ENCODE measurements around the gene PKIB.
"Not testable (repeated sequence)": the region's sequence is repeated elsewhere in the genome, so short reads cannot be mapped to it uniquely, and the experiment has no call there.

The PKIB gene

DNA sequence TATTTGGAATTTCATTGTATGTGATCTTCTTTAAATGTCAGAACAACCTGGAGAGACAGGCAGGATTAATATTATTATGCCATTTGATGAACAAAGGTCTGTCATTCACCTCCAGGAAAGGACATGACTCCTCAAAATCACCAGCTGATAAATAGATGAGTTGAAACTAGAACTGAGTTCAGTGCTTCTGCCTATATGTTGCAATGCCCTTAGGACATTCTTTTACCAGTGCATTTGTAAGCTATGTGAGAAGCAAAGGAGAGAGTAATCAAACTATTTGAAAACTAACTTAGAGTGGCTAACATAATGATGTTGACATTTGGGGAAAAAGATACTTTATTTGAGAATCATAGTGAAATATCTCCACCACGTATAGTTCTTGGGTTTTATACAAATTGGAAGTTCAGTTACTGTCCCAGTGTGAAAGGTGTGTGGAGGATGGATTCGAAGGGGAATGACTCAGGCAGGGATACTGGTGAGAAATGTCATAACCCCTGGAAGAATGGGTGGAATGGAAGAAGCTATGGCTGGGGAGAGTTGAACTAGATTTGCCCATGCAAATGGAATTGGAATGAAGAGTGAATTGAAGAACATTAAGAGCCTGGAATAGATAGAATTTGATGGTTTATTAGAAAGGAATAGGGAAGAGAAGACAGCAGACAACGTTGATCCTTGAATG is 21.5 kb downstream of the PKIB start:
- no peaks in the 10 kb centered on the region for H3K36me3 Mint-ChIP-seq (ENCODE audit: low read depth)
- H3K27me3 Mint-ChIP-seq (ENCODE audit: low read depth), result no peaks in the 10 kb centered on the region
- no peaks in the 10 kb centered on the region for H3K9me3 Mint-ChIP-seq
- H3K4me3 Mint-ChIP-seq, result no peak overlapping the region
- H3K4me1 Mint-ChIP-seq (ENCODE audit: low read depth), result no peaks in the 10 kb centered on the region
- H3K27ac Mint-ChIP-seq, result no peak overlapping the region
- DNase-seq (ENCODE audit: low spot score), result no peak

DNA sequence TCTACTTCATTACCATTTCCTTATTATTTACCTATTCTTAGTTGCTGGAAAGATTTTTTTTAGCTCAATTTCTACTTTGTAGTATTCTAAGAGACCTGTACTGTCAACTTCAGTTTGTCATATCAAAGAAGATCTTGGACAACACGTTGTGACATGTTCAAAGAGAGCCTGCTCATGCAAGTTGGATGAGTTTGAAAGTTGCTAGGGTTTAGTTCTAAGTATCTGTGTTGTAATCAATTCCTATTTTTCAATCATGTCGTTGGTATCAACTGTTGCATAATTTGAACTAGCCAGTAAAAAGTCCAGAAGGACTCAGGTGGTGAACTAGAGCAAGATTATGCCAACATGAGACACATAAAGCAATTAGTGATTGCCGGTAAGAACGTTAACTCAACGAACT is 30.2 kb downstream of the PKIB start:
- no peaks in the 10 kb centered on the region for H3K4me1 Mint-ChIP-seq (ENCODE audit: low read depth)
- H3K36me3 Mint-ChIP-seq (ENCODE audit: low read depth), result no peaks in the 10 kb centered on the region
- no peak for DNase-seq (ENCODE audit: low spot score)
- H3K9me3 Mint-ChIP-seq, result no peaks in the 10 kb centered on the region
- H3K27me3 Mint-ChIP-seq (ENCODE audit: low read depth), result no peaks in the 10 kb centered on the region
- H3K27ac Mint-ChIP-seq, result no peak overlapping the region
- no peak overlapping the region for H3K4me3 Mint-ChIP-seq

DNA sequence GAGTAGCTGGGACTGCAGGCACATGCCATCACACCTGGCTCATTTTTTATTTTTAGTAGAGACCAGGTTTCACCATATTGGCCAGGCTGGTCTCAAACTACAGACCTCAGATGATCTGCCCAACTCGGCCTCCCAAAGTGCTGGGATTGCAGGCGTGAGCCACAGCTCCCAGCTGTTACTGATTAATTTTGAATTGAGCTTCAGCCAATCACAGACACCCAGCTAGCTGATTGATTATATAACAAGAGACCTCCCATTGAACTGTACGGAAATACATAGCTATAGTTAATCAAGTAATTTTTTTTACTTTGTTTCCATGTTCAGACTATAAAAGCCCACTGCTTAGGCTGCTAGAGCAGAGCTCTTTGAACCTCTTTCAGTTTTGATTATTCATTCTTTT is 31.6 kb downstream of the PKIB start:
- Mint-ChIP-seq H3K4me1 (ENCODE audit: low read depth) (no peaks in the 10 kb centered on the region), H3K27ac (no peak overlapping the region), H3K27me3 (ENCODE audit: low read depth) (no peaks in the 10 kb centered on the region), H3K36me3 (ENCODE audit: low read depth) (no peaks in the 10 kb centered on the region), H3K9me3 (no peaks in the 10 kb centered on the region), H3K4me3 (no peak overlapping the region)
- no peak for DNase-seq (ENCODE audit: low spot score)

DNA sequence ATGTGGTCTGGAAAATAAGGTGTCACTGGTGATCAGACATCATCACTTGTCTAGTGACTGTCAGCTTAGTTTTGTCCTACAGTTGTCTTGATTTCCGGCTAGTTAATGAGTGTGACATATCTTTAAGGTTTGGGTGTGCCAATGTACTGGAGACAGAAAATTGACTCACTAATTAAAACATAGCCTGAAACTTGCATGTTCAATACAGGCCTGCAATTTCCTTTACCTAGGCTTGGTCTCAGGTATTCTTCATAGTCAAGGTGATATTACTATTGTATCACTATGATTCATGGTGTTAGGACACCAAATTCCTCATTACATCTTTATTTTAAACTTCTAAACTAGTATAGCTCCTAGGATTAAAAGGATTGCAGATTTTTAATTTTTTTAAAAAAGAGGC is 32.4 kb downstream of the PKIB start:
- not testable (repeated sequence) for DNase-seq (ENCODE audit: low spot score); H3K36me3 Mint-ChIP-seq (ENCODE audit: low read depth); H3K27me3 Mint-ChIP-seq (ENCODE audit: low read depth); H3K4me3 Mint-ChIP-seq; H3K9me3 Mint-ChIP-seq; H3K4me1 Mint-ChIP-seq (ENCODE audit: low read depth); H3K27ac Mint-ChIP-seq

DNA sequence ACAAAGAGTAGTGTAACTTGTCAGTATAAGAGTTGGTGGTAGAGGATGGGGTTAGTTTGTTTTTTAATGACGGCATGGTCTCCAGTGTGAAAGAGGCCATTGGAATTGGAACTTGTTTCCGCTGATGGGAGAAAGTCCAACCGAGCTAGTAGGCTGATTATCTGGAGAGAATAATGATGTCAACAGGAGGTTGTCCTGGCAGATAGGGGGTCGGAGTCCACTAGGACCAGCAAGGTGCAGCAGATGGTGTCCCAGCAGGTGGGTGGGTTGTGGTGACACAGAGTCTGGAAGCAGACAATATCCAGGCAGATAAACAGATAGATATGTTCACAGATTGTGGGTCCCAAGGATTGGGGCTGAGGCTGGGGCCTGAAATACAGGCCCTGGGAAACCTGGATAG is 35.1 kb downstream of the PKIB start:
- Mint-ChIP-seq H3K27ac (no peak overlapping the region), H3K4me1 (ENCODE audit: low read depth) (no peaks in the 10 kb centered on the region), H3K36me3 (ENCODE audit: low read depth) (no peaks in the 10 kb centered on the region), H3K27me3 (ENCODE audit: low read depth) (no peaks in the 10 kb centered on the region), H3K9me3 (no peaks in the 10 kb centered on the region), H3K4me3 (no peak overlapping the region)
- no peak for DNase-seq (ENCODE audit: low spot score)

DNA sequence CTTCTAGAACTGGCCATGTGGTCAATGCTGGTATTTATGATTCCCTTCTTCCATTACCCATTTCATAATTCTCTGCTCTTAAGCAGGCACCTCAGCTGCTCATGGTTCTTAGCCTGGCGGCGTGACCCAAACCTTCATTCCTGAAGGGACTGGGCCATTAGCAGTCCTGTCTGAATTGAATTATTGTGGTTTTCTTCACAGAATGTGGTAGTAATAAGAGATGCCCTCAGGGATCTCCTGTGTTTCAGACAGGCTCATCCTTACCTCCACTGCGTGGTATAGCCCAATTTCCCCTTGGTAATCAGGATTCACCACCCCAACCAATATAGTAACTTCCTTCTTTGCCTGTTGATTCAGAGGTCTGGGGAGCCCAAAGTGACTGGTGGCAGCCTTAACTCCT is 37.6 kb downstream of the PKIB start:
- DNase-seq (ENCODE audit: low spot score), result no peak
- no peak overlapping the region for H3K27ac Mint-ChIP-seq
- no peaks in the 10 kb centered on the region for H3K36me3 Mint-ChIP-seq (ENCODE audit: low read depth)
- no peaks in the 10 kb centered on the region for H3K4me1 Mint-ChIP-seq (ENCODE audit: low read depth)
- no peak overlapping the region for H3K4me3 Mint-ChIP-seq
- H3K9me3 Mint-ChIP-seq, result no peaks in the 10 kb centered on the region
- H3K27me3 Mint-ChIP-seq (ENCODE audit: low read depth), result no peaks in the 10 kb centered on the region

DNA sequence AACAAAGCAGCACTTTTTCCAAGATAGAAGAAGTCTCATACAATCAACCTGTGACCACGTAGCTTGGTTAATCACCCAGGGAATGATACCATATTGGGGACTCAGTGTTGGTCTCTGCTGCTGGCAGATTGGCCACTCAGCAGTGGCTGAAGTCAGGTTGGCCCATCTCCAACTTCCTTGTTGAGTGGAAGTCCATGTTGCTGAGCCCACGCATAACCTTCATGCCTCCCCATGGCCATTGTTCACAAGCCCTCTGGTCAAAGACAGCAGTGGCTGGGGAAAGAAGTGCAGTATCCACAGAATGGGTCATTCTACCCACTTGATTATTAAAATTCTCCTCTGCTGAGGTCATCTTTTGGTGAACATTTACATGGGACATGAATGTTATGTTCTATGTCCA is 38.5 kb downstream of the PKIB start:
- H3K27me3 Mint-ChIP-seq (ENCODE audit: low read depth), result no peaks in the 10 kb centered on the region
- H3K9me3 Mint-ChIP-seq, result no peaks in the 10 kb centered on the region
- H3K36me3 Mint-ChIP-seq (ENCODE audit: low read depth), result no peaks in the 10 kb centered on the region
- no peak for DNase-seq (ENCODE audit: low spot score)
- H3K27ac Mint-ChIP-seq, result no peak overlapping the region
- H3K4me3 Mint-ChIP-seq, result no peak overlapping the region
- no peaks in the 10 kb centered on the region for H3K4me1 Mint-ChIP-seq (ENCODE audit: low read depth)

DNA sequence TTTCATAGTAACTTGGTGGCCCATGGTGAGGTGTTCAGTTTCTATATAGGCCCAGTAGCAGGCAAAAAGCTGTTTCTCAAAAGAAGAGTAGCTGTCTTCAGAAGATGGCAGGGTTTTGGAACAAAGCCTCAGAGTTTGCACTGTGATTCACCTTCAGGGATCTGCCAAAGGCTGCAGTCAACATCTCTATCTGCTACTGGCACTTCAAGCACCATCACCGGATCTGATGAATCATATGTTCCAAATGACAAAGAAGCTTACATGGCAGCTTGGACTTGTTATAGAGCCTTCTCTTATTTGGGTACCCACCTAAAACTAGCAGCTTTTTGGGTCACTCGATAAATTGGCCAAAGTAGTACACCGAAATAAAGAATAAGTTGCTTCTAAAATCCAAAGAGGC is 39.5 kb downstream of the PKIB start:
- DNase-seq (ENCODE audit: low spot score), result no peak
- Mint-ChIP-seq H3K36me3 (ENCODE audit: low read depth) (no peaks in the 10 kb centered on the region), H3K27me3 (ENCODE audit: low read depth) (no peaks in the 10 kb centered on the region), H3K9me3 (no peaks in the 10 kb centered on the region), H3K4me1 (ENCODE audit: low read depth) (no peaks in the 10 kb centered on the region), H3K27ac (no peak overlapping the region), H3K4me3 (no peak overlapping the region)

DNA sequence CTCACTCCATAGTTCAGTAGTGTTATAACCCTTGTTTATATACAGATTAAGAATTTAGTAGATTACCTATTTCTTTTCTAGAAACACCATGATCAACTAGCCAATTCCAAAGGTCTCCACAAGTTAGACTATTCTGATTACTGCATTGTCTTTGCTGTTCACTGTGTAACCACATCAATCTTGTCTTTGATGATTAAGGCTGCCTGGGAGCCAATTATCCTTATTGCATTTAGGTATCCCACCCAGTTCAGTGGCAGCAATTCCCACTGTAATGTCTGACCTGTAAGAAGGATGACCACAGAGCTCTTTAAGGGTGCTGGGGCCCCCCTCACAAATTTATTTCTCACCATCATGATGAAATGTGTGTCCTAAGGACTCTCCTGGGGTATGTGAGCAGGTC is 40.2 kb downstream of the PKIB start:
- H3K4me3 Mint-ChIP-seq, result no peak overlapping the region
- H3K9me3 Mint-ChIP-seq, result no peaks in the 10 kb centered on the region
- DNase-seq (ENCODE audit: low spot score), result no peak
- no peaks in the 10 kb centered on the region for H3K4me1 Mint-ChIP-seq (ENCODE audit: low read depth)
- no peaks in the 10 kb centered on the region for H3K36me3 Mint-ChIP-seq (ENCODE audit: low read depth)
- no peak overlapping the region for H3K27ac Mint-ChIP-seq
- H3K27me3 Mint-ChIP-seq (ENCODE audit: low read depth), result no peaks in the 10 kb centered on the region

DNA sequence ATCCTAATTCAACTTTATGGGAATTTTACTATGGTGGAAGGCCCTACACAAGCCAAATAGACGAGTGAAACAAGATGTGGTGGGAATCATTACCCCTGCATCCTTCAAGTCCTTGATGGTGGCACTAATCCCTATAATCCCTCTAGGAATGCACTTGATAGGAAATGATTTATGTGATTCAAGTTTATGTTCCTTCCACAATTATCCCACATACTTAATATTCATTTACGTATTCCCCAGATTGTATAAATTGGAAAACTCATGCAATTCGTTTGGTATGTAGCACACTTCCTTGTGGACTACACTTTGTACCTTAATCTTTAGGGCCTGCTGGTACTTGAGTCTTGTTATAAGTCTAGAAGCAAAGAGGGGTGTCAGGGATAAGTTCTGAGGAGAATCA is 40.8 kb downstream of the PKIB start:
- Mint-ChIP-seq H3K27ac (no peak overlapping the region), H3K4me1 (ENCODE audit: low read depth) (no peaks in the 10 kb centered on the region), H3K9me3 (no peaks in the 10 kb centered on the region), H3K36me3 (ENCODE audit: low read depth) (no peaks in the 10 kb centered on the region), H3K4me3 (no peak overlapping the region), H3K27me3 (ENCODE audit: low read depth) (no peaks in the 10 kb centered on the region)
- no peak for DNase-seq (ENCODE audit: low spot score)

DNA sequence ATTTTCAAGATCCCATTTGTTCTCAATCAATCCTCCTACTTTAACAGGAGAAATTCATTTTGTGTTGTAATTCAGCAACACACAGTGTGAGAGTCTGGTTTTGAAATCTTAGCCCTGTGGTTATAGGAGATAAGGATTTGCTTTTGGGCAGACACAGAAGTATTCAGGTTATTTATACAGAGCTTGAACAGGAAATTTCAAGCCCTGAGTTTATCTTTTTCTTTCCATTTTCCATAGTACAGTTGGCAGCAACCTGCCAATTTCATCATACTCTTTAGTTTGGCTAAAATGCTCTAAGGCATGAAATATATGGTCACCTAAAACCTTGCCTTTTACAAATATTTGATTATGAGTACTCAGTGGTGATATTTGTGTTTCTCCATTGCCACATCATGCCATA is 41.4 kb downstream of the PKIB start:
- DNase-seq (ENCODE audit: low spot score), result no peak
- Mint-ChIP-seq H3K27me3 (ENCODE audit: low read depth) (no peaks in the 10 kb centered on the region), H3K9me3 (no peaks in the 10 kb centered on the region), H3K36me3 (ENCODE audit: low read depth) (no peaks in the 10 kb centered on the region), H3K27ac (no peak overlapping the region), H3K4me3 (no peak overlapping the region), H3K4me1 (ENCODE audit: low read depth) (no peaks in the 10 kb centered on the region)

DNA sequence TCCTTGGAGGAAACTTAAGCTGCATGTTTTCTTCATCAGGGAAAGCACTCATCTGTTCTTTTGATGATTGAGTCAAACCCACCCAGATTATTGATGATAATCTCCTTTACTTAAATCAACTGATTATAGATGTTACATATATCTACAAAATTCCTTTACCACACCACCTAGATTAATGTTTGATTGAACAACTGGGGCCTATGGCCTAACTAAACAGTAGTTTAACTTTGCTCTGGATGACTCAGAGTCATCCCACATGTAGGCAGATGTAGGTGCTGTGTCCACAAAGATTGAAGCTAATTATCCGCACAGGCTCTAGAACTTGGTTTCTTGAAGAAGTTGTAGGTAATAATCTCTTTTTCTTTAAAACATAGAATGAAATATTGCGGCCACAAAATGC is 42.2 kb downstream of the PKIB start:
- H3K9me3 Mint-ChIP-seq, result no peaks in the 10 kb centered on the region
- H3K27ac Mint-ChIP-seq, result no peak overlapping the region
- no peaks in the 10 kb centered on the region for H3K36me3 Mint-ChIP-seq (ENCODE audit: low read depth)
- DNase-seq (ENCODE audit: low spot score), result no peak
- no peaks in the 10 kb centered on the region for H3K4me1 Mint-ChIP-seq (ENCODE audit: low read depth)
- no peaks in the 10 kb centered on the region for H3K27me3 Mint-ChIP-seq (ENCODE audit: low read depth)
- H3K4me3 Mint-ChIP-seq, result no peak overlapping the region

DNA sequence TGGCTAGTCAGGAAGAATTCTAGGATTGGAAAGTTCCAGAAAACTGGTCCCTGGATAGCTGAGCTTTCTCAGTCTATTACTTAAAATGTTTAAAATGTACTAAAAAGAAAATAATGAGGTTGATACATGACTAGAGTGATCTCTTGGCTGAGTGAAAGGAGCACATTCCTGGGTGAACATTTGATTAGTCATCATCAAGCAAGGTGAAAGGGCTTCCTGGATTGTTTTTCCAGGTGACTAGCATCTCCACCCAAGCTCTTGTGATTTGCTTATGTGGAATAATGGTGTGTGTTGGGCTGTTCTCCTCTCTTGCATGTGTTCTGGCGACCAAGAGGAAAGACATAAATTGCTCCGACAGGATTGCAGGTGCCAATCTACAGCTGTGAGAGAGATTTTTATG is 42.9 kb downstream of the PKIB start:
- H3K27ac Mint-ChIP-seq, result no peak overlapping the region
- H3K9me3 Mint-ChIP-seq, result no peaks in the 10 kb centered on the region
- no peaks in the 10 kb centered on the region for H3K36me3 Mint-ChIP-seq (ENCODE audit: low read depth)
- DNase-seq (ENCODE audit: low spot score), result no peak
- no peak overlapping the region for H3K4me3 Mint-ChIP-seq
- no peaks in the 10 kb centered on the region for H3K27me3 Mint-ChIP-seq (ENCODE audit: low read depth)
- no peaks in the 10 kb centered on the region for H3K4me1 Mint-ChIP-seq (ENCODE audit: low read depth)

DNA sequence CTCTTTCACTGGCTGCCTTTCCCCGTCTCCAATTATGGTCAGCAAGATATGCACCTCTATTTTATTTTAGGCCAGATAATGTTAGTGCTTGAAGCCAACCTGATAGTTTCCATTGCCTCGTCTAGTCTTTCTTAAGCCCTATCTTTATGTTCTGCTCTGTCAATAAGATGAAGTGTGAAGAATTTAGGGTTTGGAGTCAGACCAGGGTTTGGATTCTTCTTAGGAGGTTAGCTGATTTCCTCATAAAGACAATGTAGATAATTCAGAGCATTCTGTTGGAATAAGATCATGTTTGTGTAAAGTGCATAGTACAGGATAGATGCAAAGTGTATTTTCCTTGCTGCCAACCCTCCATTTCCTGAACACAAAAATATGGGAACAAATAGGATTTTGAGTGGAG is 43.8 kb downstream of the PKIB start:
- Mint-ChIP-seq H3K36me3 (ENCODE audit: low read depth) (no peaks in the 10 kb centered on the region), H3K27ac (no peak overlapping the region), H3K4me1 (ENCODE audit: low read depth) (no peaks in the 10 kb centered on the region), H3K27me3 (ENCODE audit: low read depth) (no peaks in the 10 kb centered on the region), H3K4me3 (no peak overlapping the region), H3K9me3 (no peaks in the 10 kb centered on the region)
- no peak for DNase-seq (ENCODE audit: low spot score)

DNA sequence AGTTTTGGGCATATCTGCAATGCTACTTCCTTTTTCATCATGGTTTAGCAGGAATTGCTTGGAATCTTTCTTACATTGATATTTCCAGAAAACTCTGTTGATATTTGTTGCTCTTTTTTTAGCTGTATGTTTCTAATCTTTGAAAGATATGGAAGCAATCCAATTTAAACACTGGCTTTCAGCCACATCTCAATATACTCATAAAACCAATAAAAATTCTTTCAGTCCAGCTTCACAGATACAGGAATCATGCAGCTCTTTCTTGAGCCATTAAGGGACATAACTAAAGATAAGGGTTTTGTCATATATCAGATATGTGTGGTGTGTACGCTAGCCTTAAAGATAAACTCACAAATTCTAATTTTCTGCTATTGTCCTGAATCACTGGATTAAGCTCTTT is 47.4 kb downstream of the PKIB start:
- Mint-ChIP-seq H3K9me3 (no peaks in the 10 kb centered on the region), H3K27ac (no peak overlapping the region), H3K36me3 (ENCODE audit: low read depth) (no peaks in the 10 kb centered on the region), H3K4me3 (no peak overlapping the region), H3K4me1 (ENCODE audit: low read depth) (no peaks in the 10 kb centered on the region), H3K27me3 (ENCODE audit: low read depth) (no peaks in the 10 kb centered on the region)
- DNase-seq (ENCODE audit: low spot score), result no peak
